OCI-LY7 (cell line): Measurements from ENCODE around the gene ANKRD2. TPM values are rescaled to one million over a fixed set of nuclear protein-coding genes. Genes with fewer than 3 reads are reported as not detected.

Source experiments
- BruUV-seq: library from RNA; stranded (reverse); fragments of 400-500 nt; replicated peaks from 2 replicates; lab custom pipeline; 2021; lab: Mats Ljungman, UMichigan
- CTCF ChIA-PET: fragments of 300-600 bp; sonication (Branson Sonifier 250); formaldehyde crosslinking; loops from one replicate; lab custom pipeline; 2022; ENCODE audit warnings: antibody characterized with exemption; ENCODE audit not compliant: unreplicated experiment; lab: Charles Lee
- POLR2A ChIA-PET: fragments of 300-600 bp; sonication (Branson Sonifier 250); formaldehyde crosslinking; loops from one replicate; lab custom pipeline; 2022; ENCODE audit warnings: antibody characterized with exemption; lab: Charles Lee
- DNase-seq: peaks from one replicate; pipeline ENCODE4 v3.0.0-alpha.2; 2015; ENCODE audit warnings: low spot score
- H2AFZ ChIP-seq: fragments of 200-600 bp; sonication (generic), shearing (Covaris generic); 2 replicates; pipeline ENCODE4 v1.6.1; 2014; ENCODE audit warnings: mild to moderate bottlenecking, antibody characterized with exemption, low read length, moderate library complexity
- H3K27ac ChIP-seq: fragments of 200-600 bp; sonication (generic); 2 replicates; pipeline ENCODE4 v1.5.1; 2014; ENCODE audit warnings: mixed run types, low read depth, mild to moderate bottlenecking, moderate library complexity, low read length, inconsistent platforms; ENCODE audit not compliant: poor library complexity, severe bottlenecking
- H3K36me3 ChIP-seq: fragments of 200-600 bp; sonication (generic); 2 replicates; pipeline ENCODE4 v1.6.1; 2014; ENCODE audit warnings: mild to moderate bottlenecking, antibody characterized with exemption, low read length, moderate library complexity, mixed read lengths; ENCODE audit not compliant: insufficient read depth
- H3K4me1 ChIP-seq: fragments of 200-600 bp; sonication (generic); 2 replicates; pipeline ENCODE4 v1.5.1; 2014; ENCODE audit warnings: mild to moderate bottlenecking, low read length; ENCODE audit not compliant: insufficient read depth, poor library complexity, severe bottlenecking
- H3K4me2 ChIP-seq: fragments of 200-600 bp; sonication (generic); 2 replicates; pipeline ENCODE4 v1.6.1; 2014; ENCODE audit warnings: mild to moderate bottlenecking, low read length
- H3K4me3 ChIP-seq: fragments of 200-600 bp; sonication (generic); 2 replicates; pipeline ENCODE4 v1.5.1; 2014; ENCODE audit warnings: mild to moderate bottlenecking, low read depth, low read length; ENCODE audit not compliant: poor library complexity, severe bottlenecking
- H3K79me2 ChIP-seq: fragments of 200-600 bp; sonication (generic); 2 replicates; pipeline ENCODE4 v1.6.1; 2016; ENCODE audit warnings: low read depth, mild to moderate bottlenecking, low read length, moderate library complexity, mixed read lengths; ENCODE audit not compliant: insufficient read depth
- H3K9me2 ChIP-seq: fragments of 200-600 bp; sonication (generic); 2 replicates; pipeline ENCODE4 v1.6.1; 2016; ENCODE audit warnings: mild to moderate bottlenecking, low read length, mixed read lengths; ENCODE audit not compliant: insufficient read depth
- H3K9me3 ChIP-seq: fragments of 200-600 bp; sonication (generic); 2 replicates; pipeline ENCODE4 v1.6.1; 2014; ENCODE audit warnings: mild to moderate bottlenecking, mixed run types, low read length, mixed read lengths
- H4K20me1 ChIP-seq: fragments of 200-600 bp; sonication (generic); 2 replicates; pipeline ENCODE4 v1.6.1; 2014; ENCODE audit warnings: mild to moderate bottlenecking, antibody characterized with exemption, low read length, moderate library complexity, mixed read lengths; ENCODE audit not compliant: insufficient read depth
- CTCF ChIP-seq: fragments of 200-600 bp; sonication (generic); conservative IDR thresholded peaks from 2 replicates; pipeline ENCODE4 v1.5.1; 2014; ENCODE audit warnings: mild to moderate bottlenecking, antibody characterized with exemption, low read length, moderate library complexity, mixed read lengths
- EZH2phosphoT487 ChIP-seq: fragments of 200-600 bp; sonication (generic); IDR thresholded peaks from 2 replicates; pipeline ENCODE4 v1.6.1; 2018; ENCODE audit warnings: low read depth, borderline replicate concordance, mild to moderate bottlenecking, mixed run types, antibody characterized with exemption, low read length, moderate library complexity, mixed read lengths
- intact Hi-C: fragments of 100-400 bp; cut with micrococcal nuclease; formaldehyde crosslinking; loops from one replicate; pipeline ENCODE4 v1.10.0; 2022; ENCODE audit not compliant: unreplicated experiment
- total RNA-seq, 2 experiments: library from RNA; depleted of rRNA in 1 of 2; stranded (reverse); fragments of >200 nt in 1 of 2; shearing (Covaris generic) in 1 of 2; gene quantifications; 2 replicates each; pipeline ENCODE4 v1.2.3, GENCODE V29; 2014 to 2022

ANKRD2 gene
- total RNA-seq, 2 experiments from 2014 or later: not detected

GRCh38 chr10:97590748-97591495 is 18.3 kb downstream of the ANKRD2 start:
- no TSS peak for BruUV-seq
- ChIA-PET POLR2A (interaction anchor here (0.7 kb wide), 1 partner anchor 14 kb away, joined by 4 read pairs; no protein-coding TSS in a partner anchor), CTCF (interaction anchor here (1.1 kb wide), 1 partner anchor 21 kb away, joined by 4 read pairs; no protein-coding TSS in a partner anchor)
- no peak overlapping the region for H3K27ac ChIP-seq
- H3K36me3 ChIP-seq: no peaks in the 10 kb centered on the region
- no peaks in the 10 kb centered on the region for H3K79me2 ChIP-seq
- 0 out of 2 replicates have a peak overlapping the region, but pooled peaks have one; percentile 5 for H2AFZ ChIP-seq
- peak; percentile 51 for DNase-seq
- H3K4me2 ChIP-seq: no peak overlapping the region
- H3K9me3 ChIP-seq: no peaks in the 10 kb centered on the region
- H3K4me1 ChIP-seq: peaks cover 15% of the 10 kb centered on the region
- no peak overlapping the region for H3K4me3 ChIP-seq
- H3K9me2 ChIP-seq: no peaks in the 10 kb centered on the region
- intact Hi-C loops: no loop called here
- TF ChIP-seq CTCF (no peak), EZH2phosphoT487 (no peak)
- no peaks in the 10 kb centered on the region for H4K20me1 ChIP-seq

DNA sequence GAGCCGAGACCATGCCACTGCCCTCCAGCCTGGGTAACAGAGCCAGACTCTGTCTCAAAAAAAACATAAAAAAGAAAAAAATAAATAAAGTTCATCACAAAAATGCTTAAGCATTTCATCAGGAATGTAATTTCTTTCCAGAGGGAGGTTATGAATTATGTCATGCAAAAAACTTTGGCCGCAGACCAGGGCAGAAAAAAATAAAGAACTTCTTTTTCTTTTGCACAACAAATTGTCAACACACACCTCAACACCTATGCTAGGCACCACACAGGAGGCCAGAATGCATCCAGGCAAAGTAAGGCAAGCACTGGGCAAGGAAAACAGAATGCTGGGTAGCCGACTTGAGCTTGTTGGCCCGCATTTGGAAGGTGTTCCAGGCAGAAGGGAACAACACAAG is 20.8 kb downstream of the ANKRD2 start:
- Histone ChIP-seq H3K9me3 (no peaks in the 10 kb centered on the region), H3K4me3 (no peak overlapping the region), H2AFZ (no peak overlapping the region), H3K36me3 (no peaks in the 10 kb centered on the region), H3K4me1 (peaks cover 15% of the 10 kb centered on the region), H3K4me2 (no peak overlapping the region), H3K27ac (no peak overlapping the region), H3K9me2 (no peaks in the 10 kb centered on the region), H4K20me1 (no peaks in the 10 kb centered on the region), H3K79me2 (no peaks in the 10 kb centered on the region)
- intact Hi-C loops: no loop called here
- ChIA-PET CTCF (no interaction called here), POLR2A (no interaction called here)
- BruUV-seq: no TSS peak
- TF ChIP-seq EZH2phosphoT487: no peak
- DNase-seq: no peak

- intact Hi-C loops: no loop called here
- no peaks in the 10 kb centered on the region for H3K79me2 ChIP-seq
- BruUV-seq: no TSS peak
- H4K20me1 ChIP-seq: no peaks in the 10 kb centered on the region
- POLR2A ChIA-PET: interaction anchor here (0.6 kb wide), 2 partner anchors 21 to 91 kb away, joined by 3 to 4 read pairs; no protein-coding TSS in a partner anchor
- no peaks in the 10 kb centered on the region for H3K9me3 ChIP-seq
- CTCF ChIA-PET: no interaction called here
- H3K9me2 ChIP-seq: no peaks in the 10 kb centered on the region
- H3K4me3 ChIP-seq: no peak overlapping the region
- H3K36me3 ChIP-seq: no peaks in the 10 kb centered on the region
- no peak overlapping the region for H3K4me2 ChIP-seq
- H2AFZ ChIP-seq: no peak overlapping the region
- no peak for DNase-seq
- TF ChIP-seq CTCF: no peak
- TF ChIP-seq EZH2phosphoT487: no peak
- H3K4me1 ChIP-seq: peaks cover 7% of the 10 kb centered on the region
- no peak overlapping the region for H3K27ac ChIP-seq
These were observed 23.8 kb downstream of the ANKRD2 start for GRCh38 chr10:97596101-97597082.
